GM21447 (cell line): ENCODE measurements around the gene SLBP.

ENCODE experiments used
- ATAC-seq: cut with Tn5 transposase; IDR thresholded peaks from one replicate; pipeline ENCODE4 v1.9.1; 2021; ENCODE audit not compliant: unreplicated experiment

Gene SLBP

GRCh38 chr4:1656132-1656531 is 56.0 kb downstream of the SLBP start:
- ATAC-seq = no peak

GRCh38 chr4:1655676-1656075 is 56.4 kb downstream of the SLBP start:
- ATAC-seq = no peak

GRCh38 chr4:1655081-1655480 is 57.0 kb downstream of the SLBP start:
- ATAC-seq = no peak

GRCh38 chr4:1654216-1654955 is 57.7 kb downstream of the SLBP start:
- no peak for ATAC-seq

- no peak for ATAC-seq
Observed at GRCh38 chr4:1653776-1654175, 58.3 kb downstream of the SLBP start.

GRCh38 chr4:1652088-1652487 is 60.0 kb downstream of the SLBP start:
- no peak for ATAC-seq

GRCh38 chr4:1651609-1652008 is 60.5 kb downstream of the SLBP start:
- no peak for ATAC-seq

GRCh38 chr4:1648962-1649361 is 63.2 kb downstream of the SLBP start:
- no peak for ATAC-seq

- ATAC-seq = no peak
Observed at GRCh38 chr4:1647432-1647831, 64.7 kb downstream of the SLBP start.

GRCh38 chr4:1646690-1647089 is 65.4 kb downstream of the SLBP start:
- no peak for ATAC-seq

GRCh38 chr4:1644891-1645657 is 67.0 kb downstream of the SLBP start:
- ATAC-seq = no peak

- ATAC-seq = no peak
Observed at GRCh38 chr4:1643971-1644735, 68.0 kb downstream of the SLBP start.
